Measurements from ENCODE around the gene TMPRSS11F.
"Not testable (repeated sequence)": the region's sequence is repeated elsewhere in the genome, so short reads cannot be mapped to it uniquely, and the experiment has no call there.

The TMPRSS11F gene

DNA sequence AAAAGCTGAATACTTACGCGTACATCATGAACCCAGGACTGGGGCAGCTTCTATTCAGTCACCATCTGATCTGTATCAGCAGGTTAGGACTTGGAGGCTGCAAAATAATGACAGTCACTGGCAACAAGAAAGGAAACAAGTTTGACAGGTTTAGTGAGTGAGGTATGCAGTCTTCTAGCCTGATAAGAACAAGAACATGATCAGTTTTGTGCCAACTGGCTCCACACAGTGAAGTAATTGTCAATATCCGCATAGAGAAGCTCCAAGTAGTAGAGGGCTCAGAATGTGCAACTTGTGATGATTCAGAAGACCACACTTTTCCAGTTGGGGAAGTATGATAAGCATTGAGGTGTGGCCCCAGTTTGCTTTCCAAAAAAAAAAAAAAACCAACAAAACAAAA, at the start of gene TMPRSS11F:
Gene TMPRSS11F, minus strand, starts transcription at position 77 of the 400 bp plus-strand sequence. Its CDS starts 49 bp downstream, at position 28.
- TF ChIP-seq, protein P1, sequence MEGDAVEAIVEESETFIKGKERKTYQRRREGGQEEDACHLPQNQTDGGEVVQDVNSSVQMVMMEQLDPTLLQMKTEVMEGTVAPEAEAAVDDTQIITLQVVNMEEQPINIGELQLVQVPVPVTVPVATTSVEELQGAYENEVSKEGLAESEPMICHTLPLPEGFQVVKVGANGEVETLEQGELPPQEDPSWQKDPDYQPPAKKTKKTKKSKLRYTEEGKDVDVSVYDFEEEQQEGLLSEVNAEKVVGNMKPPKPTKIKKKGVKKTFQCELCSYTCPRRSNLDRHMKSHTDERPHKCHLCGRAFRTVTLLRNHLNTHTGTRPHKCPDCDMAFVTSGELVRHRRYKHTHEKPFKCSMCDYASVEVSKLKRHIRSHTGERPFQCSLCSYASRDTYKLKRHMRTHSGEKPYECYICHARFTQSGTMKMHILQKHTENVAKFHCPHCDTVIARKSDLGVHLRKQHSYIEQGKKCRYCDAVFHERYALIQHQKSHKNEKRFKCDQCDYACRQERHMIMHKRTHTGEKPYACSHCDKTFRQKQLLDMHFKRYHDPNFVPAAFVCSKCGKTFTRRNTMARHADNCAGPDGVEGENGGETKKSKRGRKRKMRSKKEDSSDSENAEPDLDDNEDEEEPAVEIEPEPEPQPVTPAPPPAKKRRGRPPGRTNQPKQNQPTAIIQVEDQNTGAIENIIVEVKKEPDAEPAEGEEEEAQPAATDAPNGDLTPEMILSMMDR (IDR thresholded peaks at IDR 0.05; ENCODE audit: low read depth, low read length) = no peak
- no peak within 1 kb of the TSS for H3K4me3 ChIP-seq (replicated peaks in 1 of 2; ENCODE audit: low read depth in 2 of 2, low read length in 2 of 2)

DNA sequence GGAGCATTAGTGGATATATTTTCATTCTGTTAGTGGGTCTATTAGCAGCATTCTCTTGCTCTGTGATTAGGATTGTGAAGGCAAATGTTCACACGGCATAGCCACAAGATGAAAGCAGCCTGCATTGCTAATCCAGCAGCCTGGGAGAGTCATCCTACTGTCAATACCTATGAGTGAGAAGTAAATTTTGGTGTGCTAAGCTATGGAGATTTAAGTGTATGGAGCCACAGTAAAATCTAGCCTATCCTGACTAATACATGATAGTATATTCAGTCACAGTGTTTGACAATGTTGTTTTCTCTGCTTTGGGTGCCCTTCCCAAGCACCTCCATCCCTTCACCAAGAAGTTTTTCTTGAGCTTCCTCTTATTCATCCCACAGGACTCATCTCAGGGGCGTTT, 47.2 kb upstream of the TMPRSS11F start:
- DNase-seq (ENCODE audit: low read depth in 2 of 2) = no peak
- no peak overlapping the region for H3K4me3 ChIP-seq (replicated peaks in 1 of 2; ENCODE audit: low read depth in 2 of 2, low read length in 2 of 2)
- TF ChIP-seq, protein P1 (IDR thresholded peaks at IDR 0.05; ENCODE audit: low read depth, low read length) = no peak

More for the DNA sequence above, at the start of gene TMPRSS11F:
- no peak for DNase-seq (ENCODE audit: low read depth in 2 of 2)

DNA sequence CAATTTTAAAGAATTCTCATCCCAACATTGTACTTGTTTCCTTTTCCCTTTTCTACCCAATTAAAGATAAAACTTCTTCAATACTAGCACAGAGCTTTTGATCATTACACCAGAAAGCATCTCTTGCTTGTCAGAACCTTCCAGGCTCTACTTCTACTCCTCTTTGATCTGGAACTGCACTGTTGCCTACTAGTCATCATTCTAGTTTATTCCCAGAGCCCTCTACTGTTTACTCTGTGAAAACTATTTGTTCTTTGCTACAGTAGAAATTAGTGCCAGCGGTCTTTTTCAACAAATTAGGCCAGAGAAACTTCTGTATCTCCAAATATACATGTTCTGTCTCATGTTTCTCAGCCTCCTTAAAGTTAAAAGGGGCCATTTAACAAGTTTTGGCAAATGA, 46.8 kb upstream of the TMPRSS11F start:
- DNase-seq (ENCODE audit: low read depth in 2 of 2) = peak in 1 of 2 donors; percentile 2
- TF ChIP-seq, protein P1 (IDR thresholded peaks at IDR 0.05; ENCODE audit: low read depth, low read length) = no peak
- H3K4me3 ChIP-seq (replicated peaks in 1 of 2; ENCODE audit: low read depth in 2 of 2, low read length in 2 of 2) = no peak overlapping the region

DNA sequence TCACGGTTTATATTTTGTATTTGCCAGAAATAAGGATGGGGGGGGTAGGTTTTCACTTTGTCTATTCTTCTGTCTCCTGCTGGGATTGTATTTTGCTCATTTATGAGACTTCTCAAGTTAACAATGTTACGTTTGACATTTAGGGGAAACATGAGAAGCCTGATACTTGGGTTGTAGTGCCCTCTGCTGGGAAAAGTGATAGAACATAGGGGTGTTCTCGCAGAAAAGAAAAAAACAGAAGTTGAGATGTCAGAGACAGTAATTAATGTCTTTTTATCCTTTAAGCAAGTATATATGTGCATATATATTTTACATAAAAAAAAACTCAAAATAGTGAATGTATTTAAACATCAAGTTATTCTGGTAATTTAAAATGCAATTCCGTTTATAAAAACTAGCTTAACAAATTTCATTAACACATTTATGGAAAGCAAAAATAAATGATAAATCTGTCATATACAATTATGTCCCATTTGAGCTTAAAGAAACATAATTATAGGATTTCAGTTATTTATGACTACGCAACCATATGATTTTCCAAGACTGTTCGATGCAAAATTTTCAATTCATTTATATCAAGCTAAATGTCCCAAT, 46.0 kb upstream of the TMPRSS11F start:
- TF ChIP-seq, protein P1 (IDR thresholded peaks at IDR 0.05; ENCODE audit: low read depth, low read length) = peak; percentile 67
- H3K4me3 ChIP-seq (replicated peaks in 1 of 2; ENCODE audit: low read depth in 2 of 2, low read length in 2 of 2) = no peak overlapping the region
- DNase-seq (ENCODE audit: low read depth in 2 of 2) = peak; percentile 71 to 78

DNA sequence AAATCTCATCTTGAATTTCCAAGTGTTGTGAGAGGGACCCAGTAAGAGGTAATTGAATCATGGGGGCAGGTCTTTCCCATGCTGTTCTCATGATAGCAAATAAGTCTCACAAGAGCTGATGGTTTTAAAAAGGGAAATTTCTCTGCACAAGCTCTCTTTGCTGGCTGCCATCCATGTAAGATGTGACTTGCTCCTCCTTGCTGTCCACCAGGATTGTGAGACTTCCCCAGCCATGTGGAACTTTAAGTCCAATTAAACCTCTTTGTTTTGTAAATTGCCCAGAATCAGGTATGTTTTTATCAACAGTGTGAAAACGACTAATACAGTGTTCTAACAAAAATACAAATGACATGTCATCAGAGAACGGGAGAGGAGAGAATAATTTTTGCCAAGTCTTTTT, 44.7 kb upstream of the TMPRSS11F start:
- DNase-seq (ENCODE audit: low read depth in 2 of 2); H3K4me3 ChIP-seq (replicated peaks in 1 of 2; ENCODE audit: low read depth in 2 of 2, low read length in 2 of 2): not testable (repeated sequence)

DNA sequence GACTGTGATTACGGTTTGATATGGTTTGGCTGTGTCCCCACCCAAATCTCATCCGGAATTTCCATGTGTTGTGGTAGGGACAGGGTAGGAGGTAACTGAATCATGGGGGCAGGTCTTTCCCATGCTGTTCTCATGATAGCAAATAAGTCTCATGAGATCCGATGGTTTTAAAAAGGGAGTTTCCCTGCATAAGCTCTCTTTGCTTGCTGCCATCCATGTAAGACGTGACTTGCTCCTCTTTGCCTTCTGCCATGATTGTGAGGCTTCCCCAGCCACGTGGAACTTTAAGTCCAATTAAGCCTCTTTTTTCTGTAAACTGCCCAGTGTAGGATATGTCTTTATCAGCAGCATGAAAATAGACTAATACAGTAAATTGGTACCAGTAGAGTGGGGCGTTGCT, 42.5 kb upstream of the TMPRSS11F start:
- not testable (repeated sequence) for H3K4me3 ChIP-seq (replicated peaks in 1 of 2; ENCODE audit: low read depth in 2 of 2, low read length in 2 of 2); DNase-seq (ENCODE audit: low read depth in 2 of 2)

DNA sequence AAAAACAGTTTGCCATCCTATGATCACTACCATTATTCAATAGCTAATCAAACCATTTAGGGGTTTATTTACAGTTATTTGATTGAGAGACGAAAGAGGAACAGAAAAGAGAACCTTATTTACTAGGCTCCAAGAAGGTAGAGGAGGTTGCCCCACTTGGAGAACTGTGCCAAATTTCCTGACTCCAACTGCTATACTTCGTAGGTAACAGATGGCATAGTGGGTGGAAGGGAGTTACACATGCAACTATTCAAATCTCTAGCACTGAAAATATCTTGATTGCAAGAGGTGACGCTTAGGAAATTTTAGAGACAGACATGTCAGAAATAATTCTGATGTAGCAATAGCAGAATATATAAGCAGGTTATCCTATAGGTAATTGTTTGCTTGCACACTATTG, 38.0 kb upstream of the TMPRSS11F start:
- no peak for DNase-seq (ENCODE audit: low read depth in 2 of 2)
- H3K4me3 ChIP-seq (replicated peaks in 1 of 2; ENCODE audit: low read depth in 2 of 2, low read length in 2 of 2) = no peak overlapping the region
- TF ChIP-seq, protein P1 (IDR thresholded peaks at IDR 0.05; ENCODE audit: low read depth, low read length) = no peak

DNA sequence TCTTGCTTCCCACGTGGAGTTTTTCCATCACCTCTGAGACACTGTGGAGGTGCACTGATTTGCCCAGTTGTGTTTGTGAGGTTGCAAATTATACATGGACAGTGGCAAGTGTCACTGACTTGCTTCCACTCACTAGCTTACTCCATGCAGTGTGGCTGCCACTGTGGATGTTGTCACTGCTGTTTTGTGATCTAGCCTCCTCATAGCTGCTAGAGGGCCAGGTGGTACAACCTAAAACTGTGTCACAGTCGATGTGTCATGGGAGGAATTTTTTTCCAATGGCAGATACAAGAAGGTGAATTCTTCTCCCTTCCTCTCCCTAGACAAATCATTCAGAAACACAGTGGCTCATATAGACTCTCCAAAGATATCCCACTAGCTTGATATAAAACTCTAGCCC, 37.5 kb upstream of the TMPRSS11F start:
- no peak for DNase-seq (ENCODE audit: low read depth in 2 of 2)
- no peak overlapping the region for H3K4me3 ChIP-seq (replicated peaks in 1 of 2; ENCODE audit: low read depth in 2 of 2, low read length in 2 of 2)
- TF ChIP-seq, protein P1 (IDR thresholded peaks at IDR 0.05; ENCODE audit: low read depth, low read length) = no peak

Measured in cardiac fibroblast (primary cell).